Measurements from ENCODE around the gene RPGR.

RPGR gene

GRCh38 chrX:38287674-38288073 lies 39.6 kb downstream of the RPGR start:
- no peak for DNase-seq (ENCODE audit: low read depth, low spot score)
- H3K4me1 ChIP-seq (ENCODE audit: control insufficient read depth, insufficient read depth, low read length): no peaks in the 10 kb centered on the region
- H3K36me3 ChIP-seq (ENCODE audit: control insufficient read depth, insufficient read depth, low read length): no peaks in the 10 kb centered on the region
- no peak overlapping the region for H3K4me3 ChIP-seq (ENCODE audit: low read length)
- no peaks in the 10 kb centered on the region for H3K27me3 ChIP-seq (ENCODE audit: control insufficient read depth, insufficient read depth, low read length)
- H3K9me3 ChIP-seq (ENCODE audit: control insufficient read depth, insufficient read depth, low read length): no peaks in the 10 kb centered on the region
- H3K27ac ChIP-seq (ENCODE audit: low read length): no peak overlapping the region
- WGBS (ENCODE audit: insufficient coverage, insufficient read length): no CpG with 5 or more reads among the region's 5 CpGs

DNA sequence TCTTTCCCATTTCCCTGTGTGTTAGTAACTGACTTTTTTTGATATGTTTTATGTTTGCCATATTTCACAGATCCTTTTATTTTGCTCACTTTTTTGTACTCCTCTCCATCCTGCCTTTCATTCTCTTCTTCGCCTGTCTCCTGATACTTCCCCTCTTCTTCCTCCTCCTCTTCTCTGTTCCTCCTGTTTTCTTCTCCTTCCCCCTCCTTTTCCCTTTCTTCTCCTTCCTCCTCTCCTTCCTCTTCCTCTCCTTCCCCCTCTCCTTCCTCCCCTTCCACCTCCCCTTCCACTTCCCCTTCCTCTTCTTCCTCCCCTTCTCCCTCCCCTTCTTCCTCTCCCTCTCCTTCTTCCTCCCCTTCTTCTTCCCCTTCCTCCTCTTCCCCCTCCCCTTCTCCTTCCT lies 41.7 kb downstream of the RPGR start:
- no peak overlapping the region for H3K4me3 ChIP-seq (ENCODE audit: low read length)
- H3K9me3 ChIP-seq (ENCODE audit: control insufficient read depth, insufficient read depth, low read length): no peaks in the 10 kb centered on the region
- H3K36me3 ChIP-seq (ENCODE audit: control insufficient read depth, insufficient read depth, low read length): no peaks in the 10 kb centered on the region
- no peaks in the 10 kb centered on the region for H3K4me1 ChIP-seq (ENCODE audit: control insufficient read depth, insufficient read depth, low read length)
- DNase-seq (ENCODE audit: low read depth, low spot score): no peak
- H3K27ac ChIP-seq (ENCODE audit: low read length): no peak overlapping the region
- no CpG with 5 or more reads among the region's 1 CpG for WGBS (ENCODE audit: insufficient coverage, insufficient read length)
- H3K27me3 ChIP-seq (ENCODE audit: control insufficient read depth, insufficient read depth, low read length): no peaks in the 10 kb centered on the region

DNA sequence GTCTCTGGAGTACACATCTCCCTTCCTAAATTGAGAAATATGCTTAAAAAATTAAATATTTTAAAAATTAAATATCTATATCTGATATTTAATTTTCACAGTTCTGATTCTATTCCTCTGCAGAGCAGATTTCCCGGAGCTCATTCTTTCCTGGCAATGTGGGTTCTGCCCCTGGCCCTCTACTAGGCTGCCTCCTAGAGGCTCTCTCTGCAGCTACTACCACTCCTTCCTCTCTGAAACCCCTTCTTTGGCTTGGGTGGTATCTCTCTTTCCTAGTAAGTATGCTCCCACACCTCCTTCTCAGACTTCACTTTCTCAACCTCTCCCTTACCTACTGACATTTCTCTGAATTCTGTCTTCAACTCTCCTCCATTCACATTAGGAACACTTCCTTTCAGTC lies 45.3 kb downstream of the RPGR start:
- WGBS (ENCODE audit: insufficient coverage, insufficient read length): no CpG with 5 or more reads among the region's 1 CpG
- Histone ChIP-seq H3K27me3 (ENCODE audit: control insufficient read depth, insufficient read depth, low read length) (no peaks in the 10 kb centered on the region), H3K4me3 (ENCODE audit: low read length) (no peak overlapping the region), H3K36me3 (ENCODE audit: control insufficient read depth, insufficient read depth, low read length) (no peaks in the 10 kb centered on the region), H3K9me3 (ENCODE audit: control insufficient read depth, insufficient read depth, low read length) (no peaks in the 10 kb centered on the region), H3K27ac (ENCODE audit: low read length) (no peak overlapping the region), H3K4me1 (ENCODE audit: control insufficient read depth, insufficient read depth, low read length) (no peaks in the 10 kb centered on the region)
- no peak for DNase-seq (ENCODE audit: low read depth, low spot score)

DNA sequence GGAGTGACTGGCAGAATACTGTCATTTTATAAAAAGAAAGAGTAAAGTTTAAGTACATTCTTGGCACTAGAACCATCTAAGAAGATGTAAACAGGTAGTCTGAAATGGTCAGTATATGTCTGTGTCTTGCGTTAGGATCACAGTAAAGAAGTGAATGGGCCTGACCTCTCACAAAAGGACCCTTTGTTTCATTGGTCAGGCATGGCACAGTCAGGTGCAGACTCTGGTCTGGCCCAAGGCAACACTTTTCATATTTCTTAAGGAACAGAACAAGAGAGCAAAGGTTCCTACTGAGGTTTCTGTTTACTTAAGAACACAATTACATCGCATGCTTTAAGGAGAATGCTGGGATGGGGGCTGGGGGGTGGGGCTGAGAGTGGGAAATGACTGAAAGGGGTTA lies 48.1 kb downstream of the RPGR start:
- Histone ChIP-seq H3K4me1 (ENCODE audit: control insufficient read depth, insufficient read depth, low read length) (no peaks in the 10 kb centered on the region), H3K36me3 (ENCODE audit: control insufficient read depth, insufficient read depth, low read length) (no peaks in the 10 kb centered on the region), H3K9me3 (ENCODE audit: control insufficient read depth, insufficient read depth, low read length) (no peaks in the 10 kb centered on the region), H3K4me3 (ENCODE audit: low read length) (no peak overlapping the region), H3K27ac (ENCODE audit: low read length) (no peak overlapping the region), H3K27me3 (ENCODE audit: control insufficient read depth, insufficient read depth, low read length) (no peaks in the 10 kb centered on the region)
- DNase-seq (ENCODE audit: low read depth, low spot score): no peak
- WGBS (ENCODE audit: insufficient coverage, insufficient read length): no CpG with 5 or more reads among the region's 2 CpGs

DNA sequence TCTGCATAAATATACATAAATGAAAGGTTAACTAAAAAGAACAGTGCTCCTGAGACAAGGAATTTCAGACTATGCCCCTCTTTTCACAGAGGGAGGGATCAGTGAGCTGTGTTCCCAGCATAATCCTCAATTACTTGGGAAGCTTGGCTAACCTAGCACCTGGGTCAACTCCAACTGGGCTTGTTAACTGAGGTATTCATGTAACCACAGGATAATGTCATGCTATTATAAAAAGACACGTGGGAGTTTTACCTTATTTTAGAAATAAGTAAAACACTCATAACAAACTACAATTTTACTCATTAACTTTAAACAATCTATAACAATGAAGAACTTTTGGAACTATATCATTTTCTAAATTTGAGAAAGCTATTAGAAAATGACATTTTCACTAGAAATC lies 48.6 kb downstream of the RPGR start:
- Histone ChIP-seq H3K9me3 (ENCODE audit: control insufficient read depth, insufficient read depth, low read length) (no peaks in the 10 kb centered on the region), H3K27ac (ENCODE audit: low read length) (no peak overlapping the region), H3K36me3 (ENCODE audit: control insufficient read depth, insufficient read depth, low read length) (no peaks in the 10 kb centered on the region), H3K4me1 (ENCODE audit: control insufficient read depth, insufficient read depth, low read length) (no peaks in the 10 kb centered on the region), H3K27me3 (ENCODE audit: control insufficient read depth, insufficient read depth, low read length) (no peaks in the 10 kb centered on the region), H3K4me3 (ENCODE audit: low read length) (no peak overlapping the region)
- no peak for DNase-seq (ENCODE audit: low read depth, low spot score)
- no CpG with 5 or more reads among the region's 1 CpG for WGBS (ENCODE audit: insufficient coverage, insufficient read length)

GRCh38 chrX:38277802-38278201 lies 49.5 kb downstream of the RPGR start:
- Histone ChIP-seq H3K27me3 (ENCODE audit: control insufficient read depth, insufficient read depth, low read length) (no peaks in the 10 kb centered on the region), H3K27ac (ENCODE audit: low read length) (no peak overlapping the region), H3K4me1 (ENCODE audit: control insufficient read depth, insufficient read depth, low read length) (no peaks in the 10 kb centered on the region), H3K9me3 (ENCODE audit: control insufficient read depth, insufficient read depth, low read length) (no peaks in the 10 kb centered on the region), H3K4me3 (ENCODE audit: low read length) (no peak overlapping the region), H3K36me3 (ENCODE audit: control insufficient read depth, insufficient read depth, low read length) (no peaks in the 10 kb centered on the region)
- no peak for DNase-seq (ENCODE audit: low read depth, low spot score)
- WGBS (ENCODE audit: insufficient coverage, insufficient read length): no CpG with 5 or more reads among the region's 2 CpGs

- H3K4me3 ChIP-seq (ENCODE audit: low read length): no peak overlapping the region
- H3K27me3 ChIP-seq (ENCODE audit: control insufficient read depth, insufficient read depth, low read length): no peaks in the 10 kb centered on the region
- no CpG with 5 or more reads among the region's 2 CpGs for WGBS (ENCODE audit: insufficient coverage, insufficient read length)
Observed at GRCh38 chrX:38277136-38277535, 50.2 kb downstream of the RPGR start.

GRCh38 chrX:38276089-38276488 lies 51.2 kb downstream of the RPGR start:
- Histone ChIP-seq H3K27ac (ENCODE audit: low read length) (no peak overlapping the region), H3K36me3 (ENCODE audit: control insufficient read depth, insufficient read depth, low read length) (no peaks in the 10 kb centered on the region), H3K4me3 (ENCODE audit: low read length) (no peak overlapping the region), H3K27me3 (ENCODE audit: control insufficient read depth, insufficient read depth, low read length) (no peaks in the 10 kb centered on the region), H3K9me3 (ENCODE audit: control insufficient read depth, insufficient read depth, low read length) (no peaks in the 10 kb centered on the region), H3K4me1 (ENCODE audit: control insufficient read depth, insufficient read depth, low read length) (no peaks in the 10 kb centered on the region)
- no CpG with 5 or more reads among the region's 2 CpGs for WGBS (ENCODE audit: insufficient coverage, insufficient read length)
- DNase-seq (ENCODE audit: low read depth, low spot score): no peak

More at GRCh38 chrX:38277136-38277535, 50.2 kb downstream of the RPGR start:
- H3K27ac ChIP-seq (ENCODE audit: low read length): no peak overlapping the region
- no peaks in the 10 kb centered on the region for H3K9me3 ChIP-seq (ENCODE audit: control insufficient read depth, insufficient read depth, low read length)
- H3K36me3 ChIP-seq (ENCODE audit: control insufficient read depth, insufficient read depth, low read length): no peaks in the 10 kb centered on the region
- no peaks in the 10 kb centered on the region for H3K4me1 ChIP-seq (ENCODE audit: control insufficient read depth, insufficient read depth, low read length)
- DNase-seq (ENCODE audit: low read depth, low spot score): no peak

DNA sequence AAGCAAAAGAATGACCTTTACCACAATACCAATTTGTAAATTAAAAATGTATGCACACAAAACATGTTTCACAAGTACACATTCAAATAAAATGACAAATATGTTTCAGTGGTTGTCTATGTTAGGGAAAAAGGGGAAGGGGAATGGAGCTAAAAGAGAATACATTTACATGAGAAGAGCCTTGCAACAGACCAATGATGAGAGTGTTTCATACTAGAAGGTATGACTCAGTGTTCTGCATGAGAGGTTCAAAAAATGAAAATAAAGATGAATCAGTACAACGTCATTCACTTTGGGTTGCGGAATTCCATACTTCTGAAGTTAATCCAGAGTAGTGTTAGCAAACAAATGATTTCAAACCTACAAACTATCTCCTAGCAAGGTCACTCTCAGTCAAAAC lies 51.7 kb downstream of the RPGR start:
- Histone ChIP-seq H3K9me3 (ENCODE audit: control insufficient read depth, insufficient read depth, low read length) (no peaks in the 10 kb centered on the region), H3K36me3 (ENCODE audit: control insufficient read depth, insufficient read depth, low read length) (no peaks in the 10 kb centered on the region), H3K4me1 (ENCODE audit: control insufficient read depth, insufficient read depth, low read length) (no peaks in the 10 kb centered on the region), H3K27me3 (ENCODE audit: control insufficient read depth, insufficient read depth, low read length) (no peaks in the 10 kb centered on the region), H3K27ac (ENCODE audit: low read length) (no peak overlapping the region), H3K4me3 (ENCODE audit: low read length) (no peak overlapping the region)
- no peak for DNase-seq (ENCODE audit: low read depth, low spot score)
- no CpG with 5 or more reads among the region's 2 CpGs for WGBS (ENCODE audit: insufficient coverage, insufficient read length)

DNA sequence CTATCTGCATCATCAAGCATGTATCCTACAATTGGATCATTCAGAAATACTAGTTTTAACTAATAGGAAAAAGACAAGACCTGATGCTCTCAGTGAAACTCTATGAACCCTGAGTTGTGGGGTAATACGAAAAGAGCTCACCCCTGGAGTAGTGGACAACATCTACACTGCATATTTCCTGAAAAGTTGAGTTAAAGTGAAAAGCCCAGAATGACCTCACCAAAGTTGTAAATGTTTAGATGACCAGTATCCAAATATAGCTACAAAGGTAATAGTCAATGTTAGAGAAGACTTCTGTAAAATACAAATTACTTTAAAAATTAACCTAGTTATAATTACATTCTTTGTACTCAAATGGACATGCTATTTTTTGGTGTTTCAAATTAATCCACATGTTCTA lies 53.9 kb downstream of the RPGR start:
- no peak for DNase-seq (ENCODE audit: low read depth, low spot score)
- Histone ChIP-seq H3K36me3 (ENCODE audit: control insufficient read depth, insufficient read depth, low read length) (no peaks in the 10 kb centered on the region), H3K4me3 (ENCODE audit: low read length) (no peak overlapping the region), H3K27me3 (ENCODE audit: control insufficient read depth, insufficient read depth, low read length) (no peaks in the 10 kb centered on the region), H3K9me3 (ENCODE audit: control insufficient read depth, insufficient read depth, low read length) (no peaks in the 10 kb centered on the region), H3K27ac (ENCODE audit: low read length) (no peak overlapping the region), H3K4me1 (ENCODE audit: control insufficient read depth, insufficient read depth, low read length) (no peaks in the 10 kb centered on the region)
- WGBS (ENCODE audit: insufficient coverage, insufficient read length): no CpG with 5 or more reads among the region's 1 CpG

- Histone ChIP-seq H3K9me3 (ENCODE audit: control insufficient read depth, insufficient read depth, low read length) (no peaks in the 10 kb centered on the region), H3K4me3 (ENCODE audit: low read length) (no peak overlapping the region), H3K27ac (ENCODE audit: low read length) (no peak overlapping the region), H3K27me3 (ENCODE audit: control insufficient read depth, insufficient read depth, low read length) (no peaks in the 10 kb centered on the region), H3K4me1 (ENCODE audit: control insufficient read depth, insufficient read depth, low read length) (no peaks in the 10 kb centered on the region), H3K36me3 (ENCODE audit: control insufficient read depth, insufficient read depth, low read length) (no peaks in the 10 kb centered on the region)
- DNase-seq (ENCODE audit: low read depth, low spot score): no peak
Observed at GRCh38 chrX:38271154-38271716, 56.1 kb downstream of the RPGR start.
